Activated CD8-positive, alpha-beta memory T cell treated with anti-CD3 and anti-CD28 coated beads for 4 hours (primary cell): ENCODE data around the gene SETD5.

Experiments
- DNase-seq, 2 donors: peaks; one replicate each; pipeline ENCODE4 v3.0.0-alpha.2; 2020; ENCODE audit warnings: low read depth in 2 of 2

Gene SETD5

DNA sequence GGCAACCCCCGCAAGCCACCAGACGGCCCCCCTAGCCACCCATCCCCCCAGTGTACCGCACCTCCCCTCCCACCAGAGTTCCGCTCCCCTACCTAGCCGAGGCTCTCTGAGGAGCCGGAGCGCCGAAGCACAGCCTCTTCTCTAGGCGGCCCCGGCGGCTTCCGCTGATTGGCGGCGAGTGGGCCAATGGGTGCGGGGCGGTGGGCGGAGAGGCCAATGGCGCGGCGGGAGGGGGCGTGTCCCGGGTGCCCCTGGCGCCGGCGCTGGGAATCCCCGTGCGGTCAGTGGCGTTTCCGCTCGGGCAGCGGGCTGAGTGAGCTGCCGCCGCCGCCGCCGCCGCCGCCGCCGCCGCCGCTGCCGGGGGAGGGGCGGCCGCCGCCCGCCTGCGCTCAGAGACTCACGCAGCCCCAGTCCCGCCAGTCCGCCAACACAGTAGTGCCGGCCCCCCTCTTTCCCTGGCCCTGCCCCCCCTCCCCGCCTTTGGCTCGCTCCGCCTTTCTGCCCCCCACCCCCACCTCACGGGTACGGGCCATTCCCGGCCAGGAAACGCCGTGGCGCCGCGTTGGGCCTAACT is at the start of gene SETD5:
TSS of gene SETD5 (plus strand) at position 284 of the 574 bp plus-strand sequence. CDS start 31,324 bp downstream, outside the sequence.
- DNase-seq = peak; percentile 99

GRCh38 chr3:9347887-9348286 is 49.5 kb upstream of the SETD5 start:
- DNase-seq = no peak

GRCh38 chr3:9349321-9350117 is 47.9 kb upstream of the SETD5 start:
- no peak for DNase-seq

DNA sequence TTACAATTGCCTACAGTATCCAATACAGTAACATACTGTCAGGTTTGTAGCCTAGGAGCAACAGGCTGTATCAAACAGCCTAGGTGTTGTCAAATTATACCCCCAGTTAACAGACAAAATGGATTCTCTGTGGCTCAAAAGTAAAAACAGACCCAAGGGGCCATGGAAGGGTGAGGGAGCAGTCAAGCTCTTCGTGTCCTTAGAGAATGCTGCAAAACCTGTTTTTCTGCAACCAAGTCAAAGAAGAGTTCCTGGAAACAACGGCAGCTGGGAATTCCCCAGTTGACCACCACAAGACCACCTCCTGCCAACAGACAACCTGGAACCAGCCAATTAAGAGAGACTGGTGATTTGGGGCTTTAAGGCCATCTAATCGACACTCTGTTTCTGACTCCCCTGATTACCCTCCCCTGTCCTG is 45.7 kb upstream of the SETD5 start:
- DNase-seq = no peak

- peak; percentile 7 to 23 for DNase-seq
Measured at GRCh38 chr3:9352917-9353752, 44.3 kb upstream of the SETD5 start.

GRCh38 chr3:9361691-9362388 is 35.6 kb upstream of the SETD5 start:
- DNase-seq = no peak

- DNase-seq = peak; percentile 87 to 89
Measured at GRCh38 chr3:9362731-9363530, 34.5 kb upstream of the SETD5 start, which contains the start of gene THUMPD3. THUMPD3 (plus strand) TSS chr3:9363054; CDS start chr3:9365069, 2,015 bp downstream.

DNA sequence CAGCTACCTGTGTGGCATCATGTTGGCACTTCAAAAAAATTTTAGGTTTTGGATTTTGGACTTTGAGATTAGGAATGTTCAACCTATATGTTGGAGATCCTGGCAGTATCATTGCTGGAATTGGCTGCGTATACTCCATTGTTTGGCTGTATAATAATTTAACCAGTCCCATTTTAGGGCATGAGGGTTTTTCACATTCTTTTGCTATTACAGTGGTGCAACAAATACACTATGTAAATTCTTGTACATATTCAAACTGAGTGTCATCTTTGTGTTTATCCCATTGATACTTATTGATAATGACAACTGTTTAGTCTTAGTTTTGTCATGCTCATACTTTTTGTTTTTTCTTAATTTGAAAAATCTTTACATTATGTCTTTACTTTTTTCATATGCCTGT is 27.9 kb upstream of the SETD5 start:
- no peak for DNase-seq

- no peak for DNase-seq
Measured at GRCh38 chr3:9373465-9373864, 23.9 kb upstream of the SETD5 start.

DNA sequence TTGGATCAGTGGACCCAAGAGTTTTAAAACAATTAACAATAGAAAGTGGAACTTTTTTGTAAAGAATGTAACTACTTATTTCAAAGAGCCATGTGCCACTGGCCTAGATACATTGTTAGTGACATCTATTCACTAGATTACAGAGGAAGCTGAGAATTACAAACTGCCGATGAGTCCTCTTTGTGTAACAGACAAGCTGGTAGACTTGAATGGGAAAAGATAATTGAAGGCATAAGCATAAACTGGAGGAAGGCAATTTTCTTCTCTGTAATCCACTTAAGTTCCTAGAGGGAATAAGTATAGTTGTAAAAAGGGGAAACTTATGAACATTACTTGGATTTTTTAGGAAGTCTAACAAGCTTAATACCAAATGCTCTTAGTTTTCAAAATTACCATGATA is 19.4 kb upstream of the SETD5 start:
- DNase-seq = no peak

GRCh38 chr3:9379327-9379726 is 18.1 kb upstream of the SETD5 start:
- DNase-seq = no peak

GRCh38 chr3:9380014-9380413 is 17.4 kb upstream of the SETD5 start:
- DNase-seq = no peak

GRCh38 chr3:9384141-9384828 is 13.1 kb upstream of the SETD5 start:
- no peak for DNase-seq

- no peak for DNase-seq
Measured at GRCh38 chr3:9385187-9386077, 12.0 kb upstream of the SETD5 start.

GRCh38 chr3:9386078-9386459 is 11.3 kb upstream of the SETD5 start:
- no peak for DNase-seq

- DNase-seq = no peak
Measured at GRCh38 chr3:9386501-9387321, 10.7 kb upstream of the SETD5 start.

GRCh38 chr3:9387322-9387655 is 10.1 kb upstream of the SETD5 start:
- no peak for DNase-seq

- DNase-seq = no peak
Measured at GRCh38 chr3:9388142-9388541, 9.3 kb upstream of the SETD5 start.
